DND-41 (cell line): ENCODE data around the gene CTNNA3.

Experiments
- ATAC-seq: fragments of 200-7000 bp; cut with Tn5 transposase; 3 replicates; pipeline ENCODE4 v1.9.1; 2021; ENCODE audit warnings: low read depth; ENCODE audit not compliant: insufficient read depth
- DNase-seq: peaks from one replicate; pipeline ENCODE4 v3.0.0-alpha.2; 2020
- H2AFZ ChIP-seq: 2 replicates; pipeline ENCODE4 v1.6.0; 2012; ENCODE audit warnings: low read depth, low read length
- H3K27ac ChIP-seq: 2 replicates; pipeline ENCODE4 v1.5.1; 2012; ENCODE audit warnings: low read length, inconsistent platforms
- H3K27me3 ChIP-seq: fragments of 200-600 bp; sonication (generic); 2 replicates; pipeline ENCODE4 v1.6.0; 2012; ENCODE audit warnings: low read length, mild to moderate bottlenecking, inconsistent platforms; ENCODE audit not compliant: insufficient read depth, poor library complexity
- H3K36me3 ChIP-seq: 2 replicates; pipeline ENCODE4 v1.5.1; 2012; ENCODE audit warnings: low read length, inconsistent platforms; ENCODE audit not compliant: insufficient read depth
- H3K4me1 ChIP-seq: 2 replicates; pipeline ENCODE4 v1.5.1; 2012; ENCODE audit warnings: mild to moderate bottlenecking, low read length; ENCODE audit not compliant: insufficient read depth
- H3K4me2 ChIP-seq: 2 replicates; pipeline ENCODE4 v1.6.0; 2012; ENCODE audit warnings: mild to moderate bottlenecking, moderate library complexity, low read length, inconsistent platforms; ENCODE audit not compliant: insufficient read depth
- H3K4me3 ChIP-seq, 2 experiments: fragments of 200-600 bp in 1 of 2; shearing (Covaris generic) in 1 of 2; 2 replicates each; pipeline ENCODE4 v1.5.1; 2012 to 2016; ENCODE audit warnings: inconsistent platforms in 2 of 2, low read length in 2 of 2, mild to moderate bottlenecking in 2 of 2, low read depth in 1 of 2, moderate library complexity in 1 of 2
- H3K79me2 ChIP-seq: 2 replicates; pipeline ENCODE4 v1.6.0; 2012; ENCODE audit warnings: low read length, inconsistent platforms; ENCODE audit not compliant: insufficient read depth
- H3K9ac ChIP-seq: 2 replicates; pipeline ENCODE4 v1.6.0; 2012; ENCODE audit warnings: low read depth, mild to moderate bottlenecking, inconsistent platforms, low read length, moderate library complexity
- H3K9me3 ChIP-seq: 2 replicates; pipeline ENCODE4 v1.5.1; 2012; ENCODE audit warnings: low read length, moderate library complexity, mild to moderate bottlenecking, inconsistent platforms; ENCODE audit not compliant: insufficient read depth, severe bottlenecking
- H4K20me1 ChIP-seq: 2 replicates; pipeline ENCODE4 v1.6.0; 2012; ENCODE audit warnings: low read length; ENCODE audit not compliant: insufficient read depth
- CTCF ChIP-seq: IDR thresholded peaks from 2 replicates; pipeline ENCODE4 v1.5.1; 2012; ENCODE audit warnings: borderline replicate concordance, low read length, moderate library complexity, mild to moderate bottlenecking; ENCODE audit not compliant: poor library complexity, severe bottlenecking; ENCODE audit errors: extremely low read depth
- EZH2 ChIP-seq: IDR thresholded peaks from 3 replicates; pipeline ENCODE4 v1.6.1; 2012; ENCODE audit warnings: borderline replicate concordance, low read depth, mild to moderate bottlenecking, moderate library complexity, low read length, inconsistent platforms; ENCODE audit not compliant: severe bottlenecking

Gene CTNNA3

GRCh38 chr10:67596641-67597040, 99.4 kb downstream of the CTNNA3 start:
- no peak for ATAC-seq
- H3K4me2 ChIP-seq, result no peak overlapping the region
- no peaks in the 10 kb centered on the region for H3K9me3 ChIP-seq
- H3K79me2 ChIP-seq, result no peaks in the 10 kb centered on the region
- no peak overlapping the region for H3K4me3 ChIP-seq
- H3K27ac ChIP-seq, result no peak overlapping the region
- no peaks in the 10 kb centered on the region for H3K4me1 ChIP-seq
- H4K20me1 ChIP-seq, result no peaks in the 10 kb centered on the region
- H2AFZ ChIP-seq, result no peak overlapping the region
- DNase-seq, result no peak
- no peak overlapping the region for H3K9ac ChIP-seq
- no peaks in the 10 kb centered on the region for H3K36me3 ChIP-seq
- H3K27me3 ChIP-seq, result peaks cover 2% of the 10 kb centered on the region
- TF ChIP-seq CTCF (no peak), EZH2 (no peak)

- Histone ChIP-seq H3K9me3 (peaks cover 12% of the 10 kb centered on the region), H3K79me2 (no peaks in the 10 kb centered on the region), H4K20me1 (no peaks in the 10 kb centered on the region), H3K4me2 (no peak overlapping the region), H3K4me1 (no peaks in the 10 kb centered on the region), H3K4me3 (no peak overlapping the region), H3K27ac (no peak overlapping the region), H3K36me3 (no peaks in the 10 kb centered on the region), H3K27me3 (no peaks in the 10 kb centered on the region), H2AFZ (no peak overlapping the region), H3K9ac (no peak overlapping the region)
- ATAC-seq, result no peak
- DNase-seq, result no peak
- TF ChIP-seq EZH2 (no peak), CTCF (no peak)
Measured at GRCh38 chr10:67587771-67588170, 108.2 kb downstream of the CTNNA3 start.

- no peak overlapping the region for H3K4me3 ChIP-seq
- no peak for TF ChIP-seq EZH2
- TF ChIP-seq CTCF, result no peak
- no peak overlapping the region for H3K27ac ChIP-seq
- no peak overlapping the region for H3K4me2 ChIP-seq
- ATAC-seq (no peak), DNase-seq (no peak)
- no peaks in the 10 kb centered on the region for H3K27me3 ChIP-seq
- no peaks in the 10 kb centered on the region for H3K9me3 ChIP-seq
- no peaks in the 10 kb centered on the region for H4K20me1 ChIP-seq
- H3K4me1 ChIP-seq, result no peaks in the 10 kb centered on the region
- no peaks in the 10 kb centered on the region for H3K79me2 ChIP-seq
- no peak overlapping the region for H3K9ac ChIP-seq
- no peaks in the 10 kb centered on the region for H3K36me3 ChIP-seq
- no peak overlapping the region for H2AFZ ChIP-seq
Measured at GRCh38 chr10:67575532-67575931, 120.5 kb downstream of the CTNNA3 start.

- H2AFZ ChIP-seq, result no peak overlapping the region
- no peaks in the 10 kb centered on the region for H4K20me1 ChIP-seq
- H3K9me3 ChIP-seq, result no peaks in the 10 kb centered on the region
- H3K36me3 ChIP-seq, result no peaks in the 10 kb centered on the region
- no peak for TF ChIP-seq EZH2
- H3K4me3 ChIP-seq, result no peak overlapping the region
- no peak overlapping the region for H3K4me2 ChIP-seq
- no peaks in the 10 kb centered on the region for H3K79me2 ChIP-seq
- ATAC-seq (no peak), DNase-seq (no peak)
- H3K27ac ChIP-seq, result no peak overlapping the region
- no peaks in the 10 kb centered on the region for H3K27me3 ChIP-seq
- H3K9ac ChIP-seq, result no peak overlapping the region
- H3K4me1 ChIP-seq, result no peaks in the 10 kb centered on the region
Measured at GRCh38 chr10:67573484-67573883, 122.5 kb downstream of the CTNNA3 start.
